ENCODE data around the gene TAF8.

- TF ChIP-seq CTCF (conservative IDR thresholded peaks at IDR 0.05) (no peak), EZH2 (IDR thresholded peaks at IDR 0.05; ENCODE audit: low read depth) (no peak)
Measured at GRCh38 chr6:42030585-42031506, 19.5 kb upstream of the TAF8 start.

Measured in PC-9 (cell line).